ENCODE measurements around the gene ARVCF.

Gene ARVCF

GRCh38 chr22:19961868-19962245 is 54.8 kb downstream of the ARVCF start:
- no peak for DNase-seq (ENCODE audit: low spot score)

- no peak for DNase-seq (ENCODE audit: low spot score)
These were observed 55.4 kb downstream of the ARVCF start for GRCh38 chr22:19961201-19961580.

GRCh38 chr22:19960491-19961200 is 56.0 kb downstream of the ARVCF start:
- no peak for DNase-seq (ENCODE audit: low spot score)

GRCh38 chr22:19959587-19960490 is 56.8 kb downstream of the ARVCF start:
- DNase-seq (ENCODE audit: low spot score): no peak

- DNase-seq (ENCODE audit: low spot score): no peak
These were observed 57.5 kb downstream of the ARVCF start for GRCh38 chr22:19959043-19959586.

GRCh38 chr22:19958083-19959042 is 58.3 kb downstream of the ARVCF start:
- DNase-seq (ENCODE audit: low spot score): no peak

GRCh38 chr22:19957445-19957844 is 59.2 kb downstream of the ARVCF start:
- DNase-seq (ENCODE audit: low spot score): no peak

GRCh38 chr22:19955241-19956128 is 61.1 kb downstream of the ARVCF start:
- no peak for DNase-seq (ENCODE audit: low spot score)

- DNase-seq (ENCODE audit: low spot score): no peak
These were observed 65.3 kb downstream of the ARVCF start for GRCh38 chr22:19951346-19951745.

- DNase-seq (ENCODE audit: low spot score): no peak
These were observed 68.4 kb downstream of the ARVCF start for GRCh38 chr22:19948057-19948760.

- no peak for DNase-seq (ENCODE audit: low spot score)
These were observed 73.3 kb downstream of the ARVCF start for GRCh38 chr22:19943082-19944026.

GRCh38 chr22:19942157-19943081 is 74.2 kb downstream of the ARVCF start:
- peak; percentile 60 for DNase-seq (ENCODE audit: low spot score)

GRCh38 chr22:19941365-19942082 is 75.1 kb downstream of the ARVCF start, which contains the start of the genes COMT and TXNRD2:
Gene COMT (plus strand): TSS chr22:19941772. CDS start chr22:19962527, 20,755 bp downstream.
Gene TXNRD2 (minus strand): TSS chr22:19941818. CDS start chr22:19941803, 15 bp downstream.
- peak; percentile 88 for DNase-seq (ENCODE audit: low spot score)

GRCh38 chr22:19940536-19941364 is 75.9 kb downstream of the ARVCF start:
- DNase-seq (ENCODE audit: low spot score): no peak

GRCh38 chr22:19937616-19938473 is 78.8 kb downstream of the ARVCF start:
- DNase-seq (ENCODE audit: low spot score): no peak
